NCI-H2171 (cell line): ENCODE results near the gene SLC25A21.

ENCODE experiments used
- DNase-seq: peaks from one replicate; lab custom pipeline; 2025; lab: John Stamatoyannopoulos, UW

The SLC25A21 gene

DNA sequence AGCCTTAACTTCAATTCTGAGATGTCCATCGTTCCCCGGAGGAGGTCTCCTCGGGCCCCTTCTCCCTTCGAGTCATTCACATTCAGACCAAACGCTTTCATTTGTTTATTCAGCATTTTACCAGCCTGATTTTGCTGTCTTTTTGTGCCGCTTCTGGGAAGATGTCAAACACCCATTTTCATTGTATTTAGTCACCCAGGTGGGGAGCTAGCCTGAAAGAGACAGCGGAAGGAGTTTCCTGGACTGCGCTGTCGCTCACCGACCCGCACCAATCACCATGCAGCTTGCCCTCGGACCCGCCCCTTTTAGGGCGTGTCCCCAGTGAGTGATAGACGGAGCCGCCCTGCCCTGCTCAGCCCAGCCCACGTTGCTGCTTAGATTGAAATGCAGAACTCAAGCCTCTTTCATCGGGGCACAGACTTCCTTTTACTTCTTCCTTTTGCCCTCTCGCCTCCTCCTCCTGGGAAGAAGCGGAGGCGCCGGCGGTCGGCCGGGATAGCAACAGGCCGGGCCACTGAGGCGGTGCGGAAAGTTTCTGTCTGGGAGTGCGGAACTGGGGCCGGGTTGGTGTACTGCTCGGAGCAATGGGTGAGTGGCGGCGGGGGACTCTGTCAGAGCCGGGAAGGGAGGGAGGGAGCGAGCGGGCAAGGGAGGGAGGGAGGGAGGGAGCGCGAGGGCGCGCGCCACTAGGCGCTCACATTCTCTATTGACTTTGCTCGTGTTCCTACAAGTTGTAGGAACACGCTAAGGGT is 510.7 kb downstream of the SLC25A21 start, which contains the start of gene PAX9:
TSS of gene PAX9 (plus strand) at position 355 of the 752 bp plus-strand sequence. CDS start at position 585, 230 bp downstream.
- DNase-seq, result peak; percentile 95

DNA sequence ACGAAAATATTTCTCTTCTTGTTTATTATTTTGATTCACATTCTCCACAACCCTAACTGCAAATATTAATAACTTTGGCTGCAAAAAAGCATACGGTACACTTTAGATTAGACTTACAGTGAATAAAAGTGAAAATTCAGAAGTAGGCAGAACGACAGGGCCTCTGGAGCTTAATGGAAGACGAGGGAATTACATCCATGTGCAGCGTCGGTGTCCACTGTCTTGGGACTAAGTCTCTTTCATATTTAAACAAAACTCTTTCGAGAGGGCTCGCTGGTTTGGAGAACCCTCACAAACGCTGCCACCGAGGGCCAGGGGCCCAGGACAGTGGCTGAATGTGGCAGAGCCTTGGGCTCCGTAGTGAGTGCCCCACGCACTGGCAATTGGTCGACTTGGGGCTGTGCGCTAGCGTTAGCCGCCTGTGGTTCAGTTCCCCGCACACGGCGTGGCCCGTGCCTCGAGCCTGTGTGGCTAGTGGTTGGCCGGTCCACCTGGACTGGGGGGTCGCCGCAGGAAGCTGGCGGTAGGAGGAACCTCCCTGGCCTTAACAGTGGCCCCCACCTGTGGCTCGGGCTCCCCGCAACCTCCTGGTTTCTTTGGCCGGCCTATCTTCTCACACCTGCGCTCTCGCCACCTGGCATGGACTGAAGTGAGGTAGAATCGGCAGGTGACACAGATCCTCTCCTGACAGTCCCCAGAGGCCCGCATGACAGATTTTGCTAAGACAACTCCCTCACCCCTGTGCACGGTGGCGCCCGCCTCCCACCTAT is 511.5 kb downstream of the SLC25A21 start:
- DNase-seq, result peak; percentile 68

DNA sequence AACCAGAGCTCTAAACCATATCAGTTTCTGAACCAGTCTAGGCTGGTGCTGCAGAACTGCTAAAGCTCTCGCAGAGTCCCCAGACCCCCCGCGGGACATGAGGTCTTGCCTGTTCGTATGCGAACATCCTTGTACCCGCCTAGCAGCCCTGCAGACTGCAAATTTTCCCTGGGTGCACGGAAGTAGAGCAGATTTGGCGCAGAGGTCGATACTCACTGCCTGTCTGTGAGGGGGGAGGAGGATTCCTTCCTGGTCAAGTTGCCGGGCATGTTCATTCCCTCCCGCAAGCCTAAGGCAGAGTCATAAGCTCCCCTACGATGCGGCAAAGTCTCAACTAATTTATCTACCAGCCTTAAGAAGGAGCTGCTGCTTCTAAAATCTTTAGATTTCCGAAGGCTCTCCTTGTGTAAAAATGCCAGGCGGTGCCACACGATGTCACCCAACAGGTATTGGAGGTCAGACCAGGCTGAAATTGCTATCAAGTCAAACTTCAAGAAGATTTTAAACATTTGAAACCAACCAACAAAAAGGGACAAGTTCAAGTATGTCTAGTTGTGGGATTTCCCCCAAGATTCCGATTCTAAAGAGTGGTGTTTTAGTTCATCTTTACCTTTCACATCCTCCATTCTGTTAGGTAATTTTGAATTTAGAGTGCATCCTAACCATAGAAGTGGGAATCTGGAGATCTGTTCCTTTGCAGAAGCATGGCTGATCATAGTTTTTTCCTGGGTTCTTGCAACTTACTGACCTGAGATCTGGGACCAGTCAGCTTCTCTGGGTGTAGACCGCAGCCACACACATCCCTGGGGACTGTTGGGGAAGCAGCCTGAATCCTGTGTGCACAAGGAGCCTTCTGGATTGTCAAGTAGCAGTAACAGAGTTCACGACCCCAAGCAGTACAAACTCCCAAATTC is 512.3 kb downstream of the SLC25A21 start:
- DNase-seq, result no peak

DNA sequence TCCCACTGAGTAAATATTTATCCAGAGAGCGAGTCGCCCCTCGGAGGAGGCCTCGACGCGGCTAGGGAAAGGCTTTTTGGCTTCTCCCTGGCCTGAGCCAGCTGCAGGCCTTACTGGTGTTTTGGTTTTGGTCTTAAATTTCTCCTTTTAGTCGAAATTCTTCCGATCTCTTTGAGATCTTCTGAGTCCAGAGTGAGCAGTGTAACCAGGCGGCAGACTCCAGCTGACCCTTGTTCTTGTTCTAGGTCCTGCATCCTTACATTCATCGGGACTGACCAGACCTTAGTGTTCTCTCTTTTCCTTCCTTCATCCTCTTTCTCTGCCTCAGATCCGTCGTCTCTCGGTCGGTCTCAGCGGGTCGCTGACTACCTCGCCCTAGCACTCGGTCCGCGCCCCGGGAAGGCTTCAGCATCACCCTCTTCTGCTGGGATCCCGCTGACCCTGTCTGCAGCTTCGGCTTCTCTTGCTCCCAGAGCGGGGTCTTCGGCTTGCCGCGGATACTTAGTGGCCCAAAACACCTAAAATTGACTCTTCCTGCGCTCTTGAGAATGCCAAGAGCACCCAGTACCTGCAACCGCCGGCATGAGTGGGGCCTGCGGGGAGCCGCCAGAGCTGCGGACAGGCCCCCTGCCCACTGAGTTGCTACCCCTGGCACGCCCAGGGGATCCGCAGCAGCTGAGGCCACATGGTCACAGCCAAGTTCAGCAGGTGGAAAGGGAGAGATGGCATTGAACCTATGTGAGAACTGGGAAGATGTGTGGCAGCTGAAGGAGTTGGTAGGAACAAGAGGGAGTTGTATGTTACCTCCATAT is 513.2 kb downstream of the SLC25A21 start:
- DNase-seq, result no peak

GRCh38 chr14:36658123-36659009 is 514.0 kb downstream of the SLC25A21 start:
- no peak for DNase-seq

GRCh38 chr14:36657399-36658122 is 514.8 kb downstream of the SLC25A21 start:
- DNase-seq, result no peak

- no peak for DNase-seq
Measured at GRCh38 chr14:36656687-36657398, 515.6 kb downstream of the SLC25A21 start.

DNA sequence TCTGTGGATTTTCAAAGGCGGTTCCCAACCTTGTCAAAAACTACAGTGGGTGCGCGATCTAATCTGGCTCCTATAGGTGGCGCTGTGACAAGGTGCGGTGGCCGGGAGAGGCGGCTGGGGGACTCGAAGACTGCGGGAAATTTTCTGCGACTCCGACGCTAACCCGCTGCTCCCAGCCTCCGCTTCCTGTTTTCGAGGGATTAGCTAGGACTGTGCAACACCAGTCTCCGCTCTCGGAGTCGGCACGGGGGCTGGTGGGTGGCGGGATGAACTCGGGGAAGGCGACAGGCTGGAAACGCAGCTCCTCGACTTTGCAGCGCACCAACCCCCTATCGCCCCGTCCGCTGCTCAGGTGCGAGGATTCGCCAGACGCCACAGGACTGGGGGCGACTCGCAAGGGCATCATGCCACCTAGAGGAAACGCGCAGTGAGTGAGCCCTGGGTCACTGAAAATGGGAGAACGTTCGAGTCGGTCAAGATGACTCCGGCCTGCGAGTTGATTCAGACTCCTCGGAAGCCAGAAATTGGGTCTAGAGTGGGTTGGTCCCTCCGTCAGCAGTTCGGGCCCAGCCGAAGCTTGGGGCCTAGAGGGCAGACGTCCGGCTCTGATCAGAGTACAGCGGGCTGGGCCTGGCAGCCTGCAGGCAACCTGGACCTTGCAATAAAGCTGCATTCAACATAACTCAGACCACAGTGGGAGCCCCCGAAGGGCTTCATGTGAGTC is 516.3 kb downstream of the SLC25A21 start:
- no peak for DNase-seq

GRCh38 chr14:36655571-36655962 is 516.8 kb downstream of the SLC25A21 start:
- DNase-seq, result no peak

GRCh38 chr14:36654794-36655381 is 517.5 kb downstream of the SLC25A21 start:
- DNase-seq, result no peak

DNA sequence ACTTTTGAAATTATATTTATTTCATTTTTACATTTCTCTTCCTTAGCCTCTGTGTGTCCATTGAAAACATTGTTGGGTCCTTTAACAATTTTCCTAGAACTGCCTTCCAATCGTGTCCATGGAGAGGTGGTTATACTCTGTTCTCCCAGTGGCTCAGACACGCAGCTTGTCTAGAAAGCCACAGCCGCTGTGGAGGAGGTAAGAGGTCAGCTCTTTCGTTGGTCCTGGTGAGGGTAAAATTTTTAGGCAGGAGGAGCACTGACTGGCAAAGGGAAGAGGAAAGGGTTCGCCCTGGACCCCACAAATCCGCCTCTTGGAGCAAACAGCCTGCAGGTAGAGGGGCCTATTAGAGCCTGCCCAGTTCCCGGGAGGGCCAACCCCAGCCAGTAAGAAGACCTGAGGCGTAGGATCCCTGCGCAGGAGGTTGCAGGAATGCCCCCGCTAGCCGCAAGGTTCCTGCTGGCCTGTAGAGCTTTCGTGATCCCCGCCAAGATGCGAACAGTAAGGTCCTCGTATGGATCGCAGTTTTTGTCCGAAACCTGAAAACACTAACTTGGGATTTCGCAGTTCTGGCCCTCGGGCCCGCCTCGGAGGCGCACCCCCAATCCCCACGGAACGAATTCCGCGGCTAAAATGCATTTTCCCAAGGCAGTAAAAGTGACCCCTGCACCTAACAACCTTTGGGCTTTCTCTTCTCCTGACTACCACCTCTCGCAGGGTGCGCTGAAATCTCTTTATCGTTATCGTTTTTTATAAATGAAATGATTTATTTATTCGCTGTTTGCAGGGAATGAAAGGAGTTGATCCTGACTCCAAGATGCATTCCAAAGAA is 518.2 kb downstream of the SLC25A21 start:
- no peak for DNase-seq

DNA sequence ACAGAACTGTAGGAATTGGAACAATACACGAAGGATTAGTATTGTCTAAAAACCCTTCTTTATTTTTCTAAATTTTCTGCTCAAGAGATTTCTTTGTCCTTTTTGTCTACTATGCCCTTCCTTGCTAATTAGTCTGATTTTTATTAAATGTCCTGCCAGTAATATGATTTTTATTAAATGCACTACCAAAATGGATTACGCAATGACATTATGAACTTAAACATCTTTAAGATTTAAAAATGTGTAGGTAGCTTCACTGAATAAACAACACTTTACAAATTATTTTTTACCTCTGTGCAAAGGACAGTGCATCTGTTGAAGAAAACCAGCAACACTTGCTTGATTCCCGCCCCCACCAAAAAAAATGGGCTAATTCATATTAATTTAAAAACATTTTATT is 519.0 kb downstream of the SLC25A21 start:
- no peak for DNase-seq

DNA sequence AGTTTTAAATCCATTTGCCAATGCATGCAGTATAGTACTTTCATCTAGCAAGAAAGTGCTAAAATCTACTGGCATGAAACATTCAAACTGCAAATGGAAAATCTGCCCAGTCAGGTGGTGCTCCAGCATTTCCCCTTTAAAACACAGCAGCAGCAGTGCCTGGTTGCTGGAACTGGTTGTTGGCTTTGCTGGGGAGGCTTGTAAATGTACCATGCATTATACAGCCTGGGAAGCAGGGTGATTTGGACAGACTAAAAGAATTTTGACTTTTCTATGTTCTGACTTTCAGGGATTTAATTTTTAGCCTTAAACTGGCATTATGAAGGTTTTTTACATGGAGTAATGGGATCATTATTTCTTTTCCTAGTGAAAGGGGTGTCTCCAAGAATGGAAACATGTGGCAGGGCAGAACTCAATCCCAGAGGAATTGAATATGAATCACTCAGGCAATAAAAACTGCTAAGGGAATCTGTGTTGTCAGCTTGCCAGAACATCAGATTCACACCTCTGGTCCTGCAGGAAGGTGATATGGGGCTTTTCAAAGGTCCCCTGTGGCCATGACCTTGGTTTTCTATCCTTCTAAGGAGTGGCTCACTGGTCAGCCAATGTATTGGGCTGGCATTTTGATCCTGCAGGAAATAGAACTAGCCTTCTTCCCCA is 519.7 kb downstream of the SLC25A21 start:
- DNase-seq, result peak; percentile 75

DNA sequence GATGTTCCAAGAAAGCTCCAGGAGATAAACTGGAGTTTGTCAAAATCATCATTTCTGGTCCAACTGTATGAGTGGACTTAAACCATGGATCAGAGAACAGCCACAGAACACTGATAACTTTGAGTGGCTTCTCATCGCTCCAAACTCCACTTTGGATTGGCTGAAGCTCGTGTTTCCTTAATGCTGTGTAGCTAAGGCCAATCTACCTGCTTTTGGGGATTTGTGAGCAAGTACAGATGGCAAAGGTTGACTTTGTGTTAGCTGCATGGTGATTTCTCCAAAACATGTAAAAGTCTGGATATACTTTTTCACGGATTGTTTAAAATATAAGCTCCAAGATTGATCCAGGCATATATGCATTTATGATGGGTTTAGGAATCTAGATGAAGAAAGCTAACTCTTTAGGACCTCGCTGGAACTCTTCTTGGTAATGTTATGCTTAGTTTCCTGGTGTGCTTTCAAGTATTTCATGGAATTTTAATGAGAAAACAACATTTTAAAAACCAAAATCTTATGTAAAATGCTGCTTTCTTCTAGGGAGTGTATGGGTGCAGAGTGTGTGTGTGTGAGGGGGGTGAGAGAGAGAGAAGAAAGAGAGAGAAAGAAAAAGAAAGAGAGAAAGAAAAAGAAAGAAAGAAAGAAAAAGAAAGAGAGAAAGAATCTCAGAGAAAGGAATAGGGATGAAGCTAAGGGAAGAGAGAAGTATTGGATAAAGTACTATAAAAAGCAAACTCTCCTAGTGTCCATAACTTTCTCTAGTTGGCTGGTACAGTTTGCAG is 522.3 kb downstream of the SLC25A21 start:
- no peak for DNase-seq
